ENCODE data around the gene LRRK1. TPM values are rescaled to one million over a fixed set of nuclear protein-coding genes. Genes with fewer than 3 reads are reported as not detected.
"Not testable (repeated sequence)": the region's sequence is repeated elsewhere in the genome, so short reads cannot be mapped to it uniquely, and the experiment has no call there.

The LRRK1 gene
- total RNA-seq, 1 donor from 2014 or later, result 3.0 TPM

DNA sequence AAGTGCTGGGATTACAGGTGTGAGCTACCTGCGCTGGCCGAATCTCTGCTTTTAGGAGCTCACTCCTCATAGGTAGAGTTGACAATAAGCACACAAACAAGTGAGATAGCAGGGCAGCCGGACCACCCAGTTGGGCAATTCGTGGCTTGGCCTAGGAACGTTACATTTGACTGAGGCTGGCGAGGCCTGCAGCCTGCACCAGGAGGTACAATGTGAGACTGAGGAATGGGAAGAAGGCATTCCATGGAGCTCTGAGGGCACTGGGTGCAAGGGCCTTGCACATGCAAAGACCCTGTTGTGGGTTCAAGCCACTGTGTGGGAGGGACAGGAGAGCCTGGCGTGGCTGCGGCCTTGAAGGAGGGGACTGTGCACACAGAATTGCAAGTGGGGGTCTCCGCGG is 152.5 kb downstream of the LRRK1 start:
- DNase-seq, result no peak

DNA sequence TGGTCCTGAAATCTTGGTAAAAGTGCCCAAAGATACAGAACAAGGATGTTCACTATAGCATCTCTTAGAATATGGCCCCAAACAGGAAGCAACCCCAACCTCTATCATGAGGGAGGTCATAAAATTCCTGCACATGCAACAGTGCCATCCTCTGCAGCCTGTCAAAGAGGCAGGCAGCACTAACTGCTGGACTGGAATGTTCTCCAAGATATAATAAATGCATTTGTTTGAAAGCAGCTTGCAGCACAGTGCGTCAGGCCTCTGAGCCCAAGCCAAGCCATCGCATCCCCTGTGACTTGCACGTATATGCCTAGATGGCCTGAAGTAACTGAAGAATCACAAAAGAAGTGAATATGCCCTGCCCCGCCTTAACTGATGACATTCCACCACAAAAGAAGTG is 153.1 kb downstream of the LRRK1 start:
- H3K36me3 ChIP-seq; DNase-seq; H3K9me3 ChIP-seq (replicated peaks); intact Hi-C loops (cut with micrococcal nuclease); H3K27me3 ChIP-seq (ENCODE audit: low read depth); H3K27ac ChIP-seq (replicated peaks); H3K4me3 ChIP-seq: not testable (repeated sequence)
- peaks cover 38% of the 10 kb centered on the region for H3K4me1 ChIP-seq

More for the DNA sequence above, 152.5 kb downstream of the LRRK1 start:
- no peaks in the 10 kb centered on the region for H3K36me3 ChIP-seq
- intact Hi-C loops (cut with micrococcal nuclease), result no loop called here
- no peak overlapping the region for H3K27ac ChIP-seq (replicated peaks)
- no peaks in the 10 kb centered on the region for H3K9me3 ChIP-seq (replicated peaks)
- H3K4me3 ChIP-seq, result no peak overlapping the region
- H3K4me1 ChIP-seq, result peaks cover 38% of the 10 kb centered on the region
- no peak for TF ChIP-seq CTCF (IDR thresholded peaks at IDR 0.05; ENCODE audit: borderline replicate concordance)
- H3K27me3 ChIP-seq (ENCODE audit: low read depth), result no peaks in the 10 kb centered on the region

- intact Hi-C loops (cut with micrococcal nuclease); DNase-seq; H3K9me3 ChIP-seq (replicated peaks); H3K4me3 ChIP-seq; H3K4me1 ChIP-seq; H3K36me3 ChIP-seq; H3K27ac ChIP-seq (replicated peaks); H3K27me3 ChIP-seq (ENCODE audit: low read depth): not testable (repeated sequence)
Observed at GRCh38 chr15:101077806-101078668, 158.9 kb downstream of the LRRK1 start.

GRCh38 chr15:101078669-101079323 is 159.6 kb downstream of the LRRK1 start:
- Histone ChIP-seq H3K4me1 (no peaks in the 10 kb centered on the region), H3K27me3 (ENCODE audit: low read depth) (no peaks in the 10 kb centered on the region), H3K36me3 (no peaks in the 10 kb centered on the region), H3K27ac (replicated peaks) (no peak overlapping the region), H3K4me3 (no peak overlapping the region), H3K9me3 (replicated peaks) (no peaks in the 10 kb centered on the region)
- DNase-seq, result no peak
- intact Hi-C loops (cut with micrococcal nuclease), result no loop called here
- TF ChIP-seq CTCF (IDR thresholded peaks at IDR 0.05; ENCODE audit: borderline replicate concordance), result no peak

- no peaks in the 10 kb centered on the region for H3K4me1 ChIP-seq
- TF ChIP-seq CTCF (IDR thresholded peaks at IDR 0.05; ENCODE audit: borderline replicate concordance), result no peak
- no peaks in the 10 kb centered on the region for H3K9me3 ChIP-seq (replicated peaks)
- H3K27me3 ChIP-seq (ENCODE audit: low read depth), result no peaks in the 10 kb centered on the region
- no peaks in the 10 kb centered on the region for H3K36me3 ChIP-seq
- DNase-seq, result no peak
- no peak overlapping the region for H3K4me3 ChIP-seq
- intact Hi-C loops (cut with micrococcal nuclease), result no loop called here
- no peak overlapping the region for H3K27ac ChIP-seq (replicated peaks)
Observed at GRCh38 chr15:101081900-101082299, 162.7 kb downstream of the LRRK1 start.

- H3K27me3 ChIP-seq (ENCODE audit: low read depth), result no peaks in the 10 kb centered on the region
- DNase-seq, result no peak
- H3K27ac ChIP-seq (replicated peaks), result no peak overlapping the region
- intact Hi-C loops (cut with micrococcal nuclease), result no loop called here
- H3K9me3 ChIP-seq (replicated peaks), result no peaks in the 10 kb centered on the region
- H3K4me3 ChIP-seq, result no peak overlapping the region
- H3K4me1 ChIP-seq, result peaks cover 3% of the 10 kb centered on the region
- no peaks in the 10 kb centered on the region for H3K36me3 ChIP-seq
- no peak for TF ChIP-seq CTCF (IDR thresholded peaks at IDR 0.05; ENCODE audit: borderline replicate concordance)
Observed at GRCh38 chr15:101083336-101084045, 164.3 kb downstream of the LRRK1 start.
